Astrocyte (in vitro differentiated cells and primary cell): ENCODE data around the gene CSRP3. TPM values are rescaled to one million over a fixed set of nuclear protein-coding genes. Genes with fewer than 3 reads are reported as not detected.

ENCODE experiments used
- DNase-seq: peaks from one replicate; pipeline ENCODE4 v3.0.0-alpha.2; 2010; ENCODE audit warnings: low read depth
- FAIRE-seq: peaks from 2 replicates; lab custom pipeline; 2011; peaks lifted over from hg19 to GRCh38; lab: Jason Lieb, UNC
- H2AFZ ChIP-seq: 2 replicates; pipeline ENCODE4 v1.6.0; 2012; ENCODE audit warnings: low read depth, low read length, inconsistent platforms
- H3K27ac ChIP-seq: 2 replicates; pipeline ENCODE4 v1.5.1; 2011; ENCODE audit warnings: low read depth, low read length, inconsistent platforms
- H3K27me3 ChIP-seq: 2 replicates; pipeline ENCODE4 v1.6.0; 2011; ENCODE audit warnings: low read length, inconsistent platforms; ENCODE audit not compliant: insufficient read depth
- H3K36me3 ChIP-seq: 2 replicates; pipeline ENCODE4 v1.5.1; 2011; ENCODE audit warnings: low read length, inconsistent platforms; ENCODE audit not compliant: insufficient read depth
- H3K4me1 ChIP-seq: 2 replicates; pipeline ENCODE4 v1.5.1; 2011; ENCODE audit warnings: low read length, inconsistent platforms; ENCODE audit not compliant: insufficient read depth
- H3K4me2 ChIP-seq: 2 replicates; pipeline ENCODE4 v1.6.0; 2012; ENCODE audit warnings: low read length, inconsistent platforms
- H3K4me3 ChIP-seq: 2 replicates; pipeline ENCODE4 v1.5.1; 2011; ENCODE audit warnings: low read depth, mild to moderate bottlenecking, low read length, inconsistent platforms; ENCODE audit not compliant: insufficient read depth
- H3K79me2 ChIP-seq: 2 replicates; pipeline ENCODE4 v1.6.0; 2012; ENCODE audit warnings: mild to moderate bottlenecking, low read length, inconsistent platforms; ENCODE audit not compliant: insufficient read depth
- H3K9ac ChIP-seq: 2 replicates; pipeline ENCODE4 v1.6.0; 2012; ENCODE audit warnings: mild to moderate bottlenecking, low read length, inconsistent platforms
- H3K9me3 ChIP-seq: 2 replicates; pipeline ENCODE4 v1.5.1; 2012; ENCODE audit warnings: low read depth, mild to moderate bottlenecking, low read length, inconsistent platforms; ENCODE audit not compliant: insufficient read depth
- H4K20me1 ChIP-seq: 2 replicates; pipeline ENCODE4 v1.6.0; 2012; ENCODE audit warnings: low read length, inconsistent platforms; ENCODE audit not compliant: insufficient read depth
- H3K27ac Mint-ChIP-seq: one replicate; pipeline ENCODE4 v1.8.0; 2021; ENCODE audit warnings: mild to moderate bottlenecking, mixed read lengths; ENCODE audit not compliant: unreplicated experiment
- H3K27me3 Mint-ChIP-seq: one replicate; pipeline ENCODE4 v1.8.0; 2021; ENCODE audit warnings: low read depth, mixed read lengths; ENCODE audit not compliant: unreplicated experiment
- H3K36me3 Mint-ChIP-seq: one replicate; pipeline ENCODE4 v1.8.0; 2021; ENCODE audit warnings: low read depth, mixed read lengths; ENCODE audit not compliant: unreplicated experiment
- H3K4me1 Mint-ChIP-seq: one replicate; pipeline ENCODE4 v1.8.0; 2021; ENCODE audit warnings: low read depth, mixed read lengths; ENCODE audit not compliant: unreplicated experiment
- H3K4me3 Mint-ChIP-seq: one replicate; pipeline ENCODE4 v1.8.0; 2021; ENCODE audit warnings: mild to moderate bottlenecking, moderate library complexity, mixed read lengths; ENCODE audit not compliant: unreplicated experiment
- H3K9me3 Mint-ChIP-seq: one replicate; pipeline ENCODE4 v1.8.0; 2021; ENCODE audit warnings: mild to moderate bottlenecking, mixed read lengths; ENCODE audit not compliant: unreplicated experiment
- CTCF ChIP-seq: IDR thresholded peaks from 2 replicates; pipeline ENCODE4 v1.5.1; 2011; ENCODE audit warnings: low read depth, mild to moderate bottlenecking, inconsistent platforms, low read length, moderate library complexity; ENCODE audit not compliant: insufficient read depth
- EZH2 ChIP-seq: IDR thresholded peaks from 2 replicates; pipeline ENCODE4 v1.6.1; 2012; ENCODE audit warnings: mild to moderate bottlenecking, low read length, inconsistent platforms; ENCODE audit not compliant: insufficient read depth
- total RNA-seq: library from RNA; stranded (reverse); gene quantifications from 2 replicates; pipeline ENCODE4 v1.2.1, GENCODE V29; 2021

CSRP3 gene
- total RNA-seq, 1 donor from 2014 or later, result 0.43 TPM

DNA sequence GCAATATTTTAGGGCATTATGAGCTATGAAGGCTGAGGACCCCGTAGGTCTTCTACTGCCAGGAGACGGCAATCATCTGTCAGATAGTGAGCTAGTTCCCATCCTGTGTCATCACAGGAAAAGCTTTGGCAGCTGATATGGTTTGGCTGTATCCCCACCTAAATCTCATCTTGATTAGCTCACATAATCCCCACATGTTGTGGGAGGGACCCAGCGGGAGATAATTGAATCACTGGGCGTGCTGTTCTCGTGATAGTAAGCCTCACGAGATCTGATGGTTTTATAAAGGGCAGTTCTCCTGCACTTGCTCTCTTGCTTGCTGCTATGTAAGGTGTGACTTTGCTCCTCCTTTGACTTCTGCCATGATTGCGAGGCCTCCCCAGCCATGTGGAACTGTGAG, 18.1 kb downstream of the CSRP3 start:
- Mint-ChIP-seq H3K27ac (no peak overlapping the region), H3K27me3 (peaks cover 1% of the 10 kb centered on the region), H3K4me1 (peaks cover 10% of the 10 kb centered on the region), H3K9me3 (no peaks in the 10 kb centered on the region), H3K36me3 (peaks cover 3% of the 10 kb centered on the region), H3K4me3 (no peak overlapping the region)
- no peaks in the 10 kb centered on the region for H4K20me1 ChIP-seq
- H3K9ac ChIP-seq, result no peak overlapping the region
- no peaks in the 10 kb centered on the region for H3K79me2 ChIP-seq
- H3K27ac ChIP-seq, result no peak overlapping the region
- no peaks in the 10 kb centered on the region for H3K36me3 ChIP-seq
- H3K27me3 ChIP-seq, result no peaks in the 10 kb centered on the region
- DNase-seq, result no peak
- TF ChIP-seq CTCF (no peak), EZH2 (no peak)
- no peaks in the 10 kb centered on the region for H3K9me3 ChIP-seq
- no peak for FAIRE-seq
- no peaks in the 10 kb centered on the region for H3K4me1 ChIP-seq
- no peak overlapping the region for H3K4me2 ChIP-seq
- no peak overlapping the region for H2AFZ ChIP-seq
- no peak overlapping the region for H3K4me3 ChIP-seq

DNA sequence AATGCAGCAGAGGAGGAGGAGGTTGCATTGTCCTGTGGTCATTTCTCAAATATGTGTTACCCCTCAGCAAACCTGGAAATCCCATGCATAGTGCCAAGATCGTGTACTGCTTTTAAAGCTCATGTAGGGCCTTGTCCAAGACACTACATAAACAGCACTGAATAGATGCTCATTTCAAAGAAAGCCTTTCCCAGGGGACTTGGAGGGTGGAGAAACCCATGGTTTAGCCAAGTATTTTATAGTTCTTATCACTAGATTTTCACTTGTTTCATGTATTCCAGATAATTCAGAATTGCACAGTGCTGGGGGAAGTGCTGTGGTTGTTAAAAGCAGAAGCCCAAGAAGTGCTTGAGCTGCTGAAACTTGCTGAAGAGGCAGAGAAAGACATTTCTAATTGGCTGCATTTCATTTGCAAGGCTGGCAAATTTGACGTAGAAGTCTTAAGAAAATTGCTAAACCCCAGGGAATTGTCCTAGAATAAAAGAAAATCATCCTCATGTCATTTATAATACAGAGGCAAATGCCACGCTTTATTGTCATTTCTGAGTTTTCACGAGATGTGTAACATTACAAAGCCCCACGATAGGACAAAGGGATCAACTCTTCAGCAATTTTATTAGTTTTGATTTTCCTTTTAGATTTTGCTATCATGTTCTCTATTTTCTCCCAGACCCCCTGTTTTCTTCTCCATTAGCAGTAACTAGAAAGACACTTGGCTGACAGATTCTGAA, 20.1 kb downstream of the CSRP3 start:
- FAIRE-seq, result no peak
- Histone ChIP-seq H4K20me1 (no peaks in the 10 kb centered on the region), H3K36me3 (no peaks in the 10 kb centered on the region), H3K4me2 (no peak overlapping the region), H3K4me3 (no peak overlapping the region), H3K4me1 (no peaks in the 10 kb centered on the region), H3K9me3 (no peaks in the 10 kb centered on the region), H2AFZ (no peak overlapping the region), H3K79me2 (no peaks in the 10 kb centered on the region), H3K27me3 (no peaks in the 10 kb centered on the region), H3K27ac (no peak overlapping the region), H3K9ac (no peak overlapping the region)
- Mint-ChIP-seq H3K27ac (no peak overlapping the region), H3K27me3 (peaks cover 1% of the 10 kb centered on the region), H3K4me1 (peaks cover 2% of the 10 kb centered on the region), H3K9me3 (no peaks in the 10 kb centered on the region), H3K4me3 (no peak overlapping the region), H3K36me3 (peaks cover 3% of the 10 kb centered on the region)
- DNase-seq, result no peak
- TF ChIP-seq EZH2 (no peak), CTCF (no peak)

GRCh38 chr11:19176629-19177186, 25.1 kb downstream of the CSRP3 start:
- Mint-ChIP-seq H3K27me3 (no peaks in the 10 kb centered on the region), H3K27ac (no peak overlapping the region), H3K9me3 (no peaks in the 10 kb centered on the region), H3K4me1 (no peaks in the 10 kb centered on the region), H3K36me3 (peaks cover 12% of the 10 kb centered on the region), H3K4me3 (no peak overlapping the region)
- H3K4me2 ChIP-seq, result no peak overlapping the region
- H4K20me1 ChIP-seq, result no peaks in the 10 kb centered on the region
- DNase-seq, result no peak
- H3K79me2 ChIP-seq, result no peaks in the 10 kb centered on the region
- no peak overlapping the region for H3K9ac ChIP-seq
- no peaks in the 10 kb centered on the region for H3K9me3 ChIP-seq
- H3K4me3 ChIP-seq, result no peak overlapping the region
- no peaks in the 10 kb centered on the region for H3K4me1 ChIP-seq
- H2AFZ ChIP-seq, result no peak overlapping the region
- peaks cover 11% of the 10 kb centered on the region for H3K36me3 ChIP-seq
- no peaks in the 10 kb centered on the region for H3K27me3 ChIP-seq
- H3K27ac ChIP-seq, result no peak overlapping the region
- no peak for FAIRE-seq
- no peak for TF ChIP-seq CTCF
- TF ChIP-seq EZH2, result no peak
